ENCODE results near the gene AKR1B15.
A peak's percentile ranks its signal among the peaks of the same experiment; 100 is the strongest.
"Not testable (repeated sequence)": the region's sequence is repeated elsewhere in the genome, so short reads cannot be mapped to it uniquely, and the experiment has no call there.

The AKR1B15 gene

DNA sequence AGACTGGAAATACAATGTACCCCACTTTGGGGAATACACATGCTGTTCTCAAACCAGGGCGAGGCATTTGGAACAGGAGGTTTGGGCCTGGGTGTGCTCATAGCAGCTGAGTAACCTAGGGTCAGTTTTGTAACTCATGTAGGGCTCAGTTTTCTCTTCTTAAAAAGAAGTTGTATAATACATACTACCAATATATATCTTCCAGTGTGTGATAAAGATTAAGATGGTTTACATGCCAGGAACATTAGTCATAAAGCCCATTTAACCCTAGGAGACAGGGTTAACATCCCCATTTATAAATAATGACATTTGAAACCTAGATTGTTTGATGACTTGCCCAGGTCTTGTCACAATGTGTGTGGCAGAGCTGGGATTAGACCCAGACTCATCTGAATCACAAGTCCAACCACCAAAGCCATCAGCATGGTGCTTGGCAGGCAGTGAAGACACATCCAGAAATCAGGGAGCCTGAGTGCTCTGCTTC lies 15.6 kb upstream of the AKR1B15 start:
- no peak for DNase-seq

DNA sequence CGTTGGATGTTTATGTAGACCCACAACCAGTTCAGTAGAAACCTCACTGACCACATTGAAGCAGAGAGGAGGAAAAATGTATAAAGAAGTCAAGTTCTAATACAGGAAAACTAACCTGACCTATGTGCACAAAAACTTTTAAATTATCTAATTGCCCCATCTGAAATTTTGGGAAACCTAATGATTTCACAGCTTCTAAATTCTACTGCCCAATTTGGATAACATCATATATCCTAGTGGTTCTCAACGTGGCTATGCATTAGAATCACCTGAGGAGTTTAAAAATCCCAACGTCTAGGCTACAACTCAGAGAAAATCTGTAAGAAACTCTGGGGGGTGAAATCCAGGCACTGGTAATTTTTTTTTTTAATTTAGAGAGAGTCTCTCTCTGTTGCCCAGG lies 14.3 kb upstream of the AKR1B15 start:
- no peak for DNase-seq

DNA sequence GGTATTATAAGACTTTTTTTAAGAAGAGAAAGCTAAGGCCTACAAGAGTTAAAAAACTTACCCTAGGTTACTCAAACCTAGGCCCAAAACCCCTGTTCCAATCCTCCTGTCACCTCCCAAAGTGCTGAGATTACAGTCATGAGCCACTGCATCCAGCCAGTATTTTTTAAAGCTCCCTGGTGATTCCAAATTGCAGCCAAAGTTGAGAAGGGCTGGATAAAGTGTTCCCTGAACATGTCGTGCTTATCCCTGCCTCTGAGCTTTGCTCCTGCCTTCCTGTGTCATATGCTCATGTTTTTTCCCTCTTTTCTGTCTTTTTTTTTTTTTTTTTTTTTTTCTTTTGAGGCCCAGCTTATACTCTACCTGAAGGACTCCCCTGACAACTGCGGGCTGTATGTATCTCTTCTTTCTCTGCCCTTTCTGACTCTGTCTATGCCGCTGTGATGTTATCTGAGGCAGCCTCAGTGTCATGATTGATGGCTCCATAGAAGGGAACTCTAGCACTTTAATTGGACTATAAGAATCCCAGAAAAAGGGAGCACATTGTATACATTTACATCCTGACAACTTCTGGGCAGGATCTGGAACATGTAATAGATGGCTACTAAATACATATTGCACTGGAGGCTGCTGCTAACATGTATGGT lies 13.5 kb upstream of the AKR1B15 start:
- DNase-seq: no peak

DNA sequence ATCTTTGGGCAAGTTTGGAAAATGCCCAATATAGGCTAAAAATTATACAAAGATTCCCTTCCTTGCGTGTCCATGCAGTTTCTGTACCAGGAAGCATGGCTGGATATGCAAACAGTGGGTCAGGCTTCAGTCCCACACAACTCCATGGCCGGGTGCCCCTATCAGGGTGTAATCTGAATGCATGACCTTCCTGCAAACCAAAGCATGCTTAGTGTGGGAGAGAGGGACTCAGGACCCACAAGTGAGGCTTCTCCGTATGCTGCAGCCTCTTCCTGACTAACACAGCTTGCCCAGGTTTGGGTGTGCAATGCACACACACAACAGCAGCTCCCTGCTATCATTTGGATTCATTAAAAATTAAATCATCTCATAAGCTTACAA lies 13.0 kb upstream of the AKR1B15 start:
- no peak for DNase-seq

DNA sequence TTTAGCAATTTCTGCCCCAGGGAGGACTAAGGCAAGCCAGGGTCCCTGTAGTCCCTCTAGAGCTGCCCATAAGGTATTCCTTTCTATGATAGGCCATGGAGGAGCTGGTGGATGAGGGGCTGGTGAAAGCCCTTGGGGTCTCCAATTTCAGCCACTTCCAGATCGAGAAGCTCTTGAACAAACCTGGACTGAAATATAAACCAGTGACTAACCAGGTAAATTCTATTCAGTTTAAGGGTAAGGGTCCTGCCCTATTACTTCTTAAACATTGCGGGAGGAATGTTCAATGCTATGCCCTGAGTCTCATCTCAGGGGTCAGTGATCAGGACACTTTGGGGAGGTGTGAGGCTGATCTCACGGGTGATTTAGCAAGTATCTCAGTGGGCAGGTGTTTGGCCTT lies 12.4 kb upstream of the AKR1B15 start:
- DNase-seq: not testable (repeated sequence)

DNA sequence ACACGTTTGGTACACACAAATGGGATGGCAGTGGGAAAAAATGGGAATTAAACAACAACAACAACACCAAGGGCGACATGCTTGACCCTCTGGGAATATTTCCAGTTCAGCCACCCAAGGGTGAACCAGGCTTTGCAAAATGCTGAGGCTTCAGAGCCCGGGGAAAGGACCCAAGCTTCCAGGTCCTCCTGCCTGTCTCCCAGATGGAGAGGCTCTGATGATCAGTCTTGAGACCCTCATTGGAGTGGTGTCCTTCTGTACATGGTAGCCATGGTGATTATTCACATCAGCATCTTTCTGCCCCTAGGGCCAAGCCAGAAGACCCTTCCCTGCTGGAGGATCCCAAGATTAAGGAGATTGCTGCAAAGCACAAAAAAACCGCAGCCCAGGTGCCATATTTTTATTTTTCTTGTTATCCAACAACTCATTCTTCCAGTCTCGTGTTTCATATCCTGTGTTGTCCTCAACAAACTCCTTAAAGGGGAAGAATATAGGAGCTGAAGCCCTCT lies 11.6 kb upstream of the AKR1B15 start:
- DNase-seq: not testable (repeated sequence)

DNA sequence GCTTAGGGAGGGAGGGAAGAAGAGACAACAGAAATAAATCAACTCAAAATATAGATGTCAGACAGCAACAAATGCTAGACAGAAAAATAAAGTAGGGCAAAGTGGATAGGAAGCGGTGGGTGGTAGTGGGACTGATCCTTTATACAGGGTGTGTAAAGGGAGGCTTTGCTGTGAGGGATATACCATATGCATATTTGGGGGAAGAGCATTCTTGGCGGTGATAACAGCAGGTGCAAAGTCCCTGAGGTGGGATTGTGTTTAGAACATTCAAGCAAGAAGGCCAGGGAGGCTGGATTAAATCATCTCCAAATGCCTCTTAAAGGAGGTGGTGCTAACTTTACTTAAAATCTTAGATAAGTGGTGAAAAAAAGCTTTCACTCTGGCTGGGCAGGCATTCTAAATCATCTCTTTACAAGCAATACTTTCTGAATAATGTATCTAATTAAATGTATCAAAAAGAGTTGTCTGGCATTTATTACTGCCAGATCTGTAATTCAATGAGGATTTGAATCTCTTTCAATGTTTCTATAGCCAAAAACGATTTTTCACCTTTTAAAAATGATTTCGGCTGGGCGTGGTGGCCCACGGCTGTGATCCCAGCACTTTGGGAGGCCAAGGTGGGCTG lies 9.4 kb upstream of the AKR1B15 start:
- no peak for DNase-seq

DNA sequence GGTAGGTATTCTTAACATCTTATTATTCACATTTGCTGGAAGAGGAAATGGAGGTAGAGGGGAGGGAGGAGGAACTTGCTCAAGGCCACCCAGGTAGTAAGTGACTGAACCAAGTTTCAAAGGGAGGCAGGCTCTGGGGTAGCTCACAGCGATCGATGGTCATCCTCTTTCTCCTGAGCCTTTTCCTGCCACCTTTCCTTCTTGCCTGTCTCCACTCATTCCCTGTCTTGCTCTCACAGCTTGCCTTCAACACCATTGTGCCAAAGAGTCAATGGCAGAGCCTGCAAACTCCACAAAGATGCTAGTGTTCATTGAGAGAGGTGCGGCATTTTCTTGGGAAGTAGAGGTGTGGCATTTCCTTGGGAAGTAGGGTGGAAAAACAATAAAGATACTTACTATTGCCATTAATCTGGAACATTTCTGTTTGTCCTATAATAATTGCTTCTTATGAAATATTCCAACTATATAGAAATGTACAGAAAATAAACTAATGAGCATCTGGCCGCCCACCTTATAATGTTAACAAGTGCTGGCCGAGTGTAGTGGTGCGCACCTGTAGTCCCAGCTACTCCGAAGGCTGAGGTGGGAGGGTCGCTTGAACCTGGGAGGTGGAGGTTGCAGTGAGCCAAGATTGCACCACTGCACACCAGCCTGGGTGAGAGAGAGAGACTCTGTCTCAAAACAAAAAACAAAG lies 7.3 kb upstream of the AKR1B15 start:
- DNase-seq: not testable (repeated sequence)

DNA sequence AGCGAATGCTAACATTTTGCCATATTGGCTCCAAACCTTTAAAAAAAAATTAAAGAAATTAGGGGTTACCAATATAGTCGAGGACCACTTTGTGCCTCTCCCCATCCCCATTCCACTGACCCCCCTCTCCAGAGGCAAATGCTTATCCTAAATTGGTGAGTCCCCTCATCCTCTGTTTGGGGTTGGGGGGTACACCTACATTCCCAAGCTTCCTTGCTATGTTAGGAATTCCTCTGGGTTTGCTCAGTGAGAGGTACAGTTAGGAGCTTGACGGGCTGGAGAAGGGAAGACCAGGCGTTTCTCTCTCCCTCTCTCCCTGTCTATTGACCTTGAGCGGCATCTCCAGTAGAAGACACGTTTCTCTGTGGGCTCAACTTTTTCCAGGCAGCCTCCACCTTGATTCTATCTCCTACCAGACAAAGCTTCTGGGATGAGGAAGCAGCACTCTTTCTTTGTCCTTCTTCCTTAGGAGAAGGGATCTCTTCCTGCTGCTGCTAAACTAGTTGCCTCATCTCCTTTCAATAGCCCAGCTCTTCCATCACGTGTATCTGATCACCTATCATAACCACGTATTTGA lies 6.6 kb upstream of the AKR1B15 start:
- DNase-seq: no peak

DNA sequence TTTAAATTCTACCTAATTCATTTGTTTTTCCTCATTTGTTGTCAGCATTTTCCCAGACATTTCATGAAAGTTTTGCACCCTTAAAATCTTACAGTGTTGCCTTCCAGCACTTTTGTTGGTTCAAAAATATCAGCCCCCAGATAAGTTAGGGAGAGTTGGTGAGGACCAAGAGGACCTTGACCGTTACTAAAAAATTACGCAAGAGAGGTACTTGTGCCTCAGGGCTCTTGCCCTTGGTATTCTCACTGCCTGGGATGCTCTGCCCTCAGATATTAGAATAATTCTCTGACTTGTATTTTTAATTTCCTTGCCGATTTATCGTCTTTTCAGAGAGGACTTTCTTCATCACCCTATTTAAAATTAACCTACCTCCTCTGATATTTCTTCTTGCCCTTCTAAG lies 3.5 kb upstream of the AKR1B15 start:
- DNase-seq: no peak

DNA sequence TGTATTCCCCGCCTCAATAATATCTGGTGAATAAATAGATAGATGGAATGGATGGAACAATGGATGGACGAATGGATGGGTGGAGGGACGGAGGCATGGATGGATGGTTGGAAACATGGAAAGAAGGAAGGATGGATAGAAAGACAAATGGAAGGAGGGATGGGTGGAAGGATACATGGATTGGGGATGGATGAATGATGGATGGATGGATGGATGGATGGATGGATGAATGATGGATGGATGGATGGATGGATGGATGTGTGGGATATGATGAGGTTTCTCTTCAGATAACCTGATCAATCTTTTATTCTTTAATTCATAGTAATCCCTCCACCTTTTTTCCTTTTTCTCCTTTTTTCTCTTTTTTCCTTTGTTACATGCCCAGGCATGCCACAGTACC lies 3.0 kb upstream of the AKR1B15 start:
- no peak for DNase-seq

DNA sequence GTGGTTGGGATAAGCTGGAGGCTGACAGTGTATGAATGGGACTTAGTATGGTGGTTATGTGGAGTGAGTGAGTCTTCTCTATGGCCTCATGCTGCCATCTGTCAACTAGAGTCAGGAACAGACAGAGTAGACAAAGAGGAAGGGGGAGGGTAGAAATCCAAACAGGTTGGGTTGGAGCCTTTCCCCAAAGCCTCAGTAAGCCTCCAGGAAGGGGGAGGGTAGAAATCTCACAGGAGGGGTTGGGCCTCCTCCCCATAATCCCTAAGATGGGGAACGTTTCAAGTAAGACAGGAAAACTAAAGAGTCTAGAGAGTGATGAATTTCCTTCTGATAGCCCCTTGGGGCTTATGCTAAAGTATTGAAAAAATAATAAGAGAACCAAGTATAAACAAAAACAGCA lies 2.0 kb upstream of the AKR1B15 start:
- no peak for DNase-seq

DNA sequence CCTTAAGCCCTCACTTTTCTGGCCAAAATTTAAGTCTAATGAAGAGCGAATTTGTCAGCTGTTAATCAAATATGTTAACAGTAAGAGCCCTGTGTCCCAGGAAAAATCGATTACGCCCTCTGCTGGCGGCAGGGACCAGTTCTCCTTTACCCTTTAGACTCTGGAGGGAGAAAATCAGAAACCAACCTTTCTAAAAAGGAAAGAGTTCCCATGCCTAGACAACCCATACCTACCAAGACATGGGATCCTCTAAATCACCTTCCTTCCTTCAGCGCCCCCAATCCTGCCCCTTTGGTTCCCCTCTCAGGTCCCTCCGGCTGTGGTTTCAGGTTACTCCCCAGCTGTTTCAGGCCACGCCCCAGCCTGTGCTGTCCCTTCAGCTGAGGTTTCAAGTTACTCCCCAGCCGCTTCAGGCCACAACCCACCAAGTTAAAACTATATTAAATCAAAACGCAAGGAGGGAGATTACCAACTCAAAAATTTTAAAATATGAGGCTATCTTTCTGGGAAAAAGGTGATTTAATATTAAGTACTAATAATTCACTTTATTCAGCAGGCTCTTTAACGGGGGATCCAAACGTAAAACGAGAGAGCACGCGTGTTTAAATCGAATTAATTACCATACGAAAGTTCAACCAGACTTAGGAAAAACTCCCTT lies 1.4 kb upstream of the AKR1B15 start:
- peak; percentile 36 for DNase-seq

DNA sequence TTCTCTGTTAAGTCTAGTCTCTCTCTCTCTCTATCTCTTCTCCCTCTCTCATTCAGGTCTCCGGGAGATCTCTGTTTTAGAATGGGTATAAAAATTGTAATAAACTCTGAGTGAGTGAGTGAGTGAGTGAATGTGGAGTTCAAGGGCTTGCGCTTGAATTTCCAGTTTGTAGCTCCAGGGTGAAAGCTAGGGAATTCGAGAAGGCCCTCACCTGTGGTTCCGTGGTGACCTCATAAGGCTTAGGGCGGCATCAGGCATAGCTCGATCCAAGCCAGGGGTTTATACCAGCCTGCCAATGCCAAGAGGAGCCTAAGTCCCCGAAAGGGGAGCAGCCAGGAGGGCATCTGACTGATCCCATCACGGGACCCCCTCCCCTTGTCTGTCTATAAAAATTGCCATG lies 456 bp downstream of the AKR1B15 start:
- DNase-seq: no peak

DNA sequence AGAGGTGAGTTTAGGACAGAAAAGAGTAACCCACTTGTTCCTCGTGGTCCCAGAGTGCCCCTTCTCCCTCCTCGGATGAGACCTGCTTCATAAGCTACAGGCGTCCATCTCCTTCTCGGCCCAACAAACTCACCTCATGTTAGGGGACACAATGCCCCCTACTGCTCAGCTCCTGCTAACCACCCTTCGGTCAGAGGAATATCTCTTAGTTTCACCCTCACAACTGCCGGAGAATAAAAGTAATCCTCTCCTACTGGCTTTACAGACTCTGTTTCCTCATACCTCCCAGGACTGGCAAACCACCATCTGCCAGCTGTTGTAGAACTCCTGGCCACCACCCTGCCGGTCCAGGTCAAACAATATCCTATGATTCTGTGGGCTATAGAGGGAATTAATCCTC lies 3.2 kb downstream of the AKR1B15 start:
- no peak for DNase-seq

DNA sequence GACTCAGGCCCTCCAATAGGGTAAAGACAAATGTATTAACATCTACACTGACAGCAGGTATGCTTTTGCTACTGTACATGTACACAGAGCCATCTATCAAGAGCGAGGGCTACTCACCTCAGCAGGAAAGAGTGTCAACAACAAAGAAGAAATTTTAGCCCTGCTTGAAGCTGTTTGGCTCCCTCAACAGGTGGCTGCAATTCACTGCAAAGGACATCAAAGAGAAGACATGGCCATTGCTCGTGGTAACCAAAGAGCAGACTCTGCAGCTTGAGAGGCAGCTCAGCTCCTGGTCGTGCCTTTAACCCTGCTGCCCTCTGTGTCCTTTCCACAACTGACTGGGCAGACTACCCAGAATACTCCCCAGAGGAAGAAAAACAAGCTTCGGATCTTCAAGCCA lies 5.1 kb downstream of the AKR1B15 start:
- no peak for DNase-seq

DNA sequence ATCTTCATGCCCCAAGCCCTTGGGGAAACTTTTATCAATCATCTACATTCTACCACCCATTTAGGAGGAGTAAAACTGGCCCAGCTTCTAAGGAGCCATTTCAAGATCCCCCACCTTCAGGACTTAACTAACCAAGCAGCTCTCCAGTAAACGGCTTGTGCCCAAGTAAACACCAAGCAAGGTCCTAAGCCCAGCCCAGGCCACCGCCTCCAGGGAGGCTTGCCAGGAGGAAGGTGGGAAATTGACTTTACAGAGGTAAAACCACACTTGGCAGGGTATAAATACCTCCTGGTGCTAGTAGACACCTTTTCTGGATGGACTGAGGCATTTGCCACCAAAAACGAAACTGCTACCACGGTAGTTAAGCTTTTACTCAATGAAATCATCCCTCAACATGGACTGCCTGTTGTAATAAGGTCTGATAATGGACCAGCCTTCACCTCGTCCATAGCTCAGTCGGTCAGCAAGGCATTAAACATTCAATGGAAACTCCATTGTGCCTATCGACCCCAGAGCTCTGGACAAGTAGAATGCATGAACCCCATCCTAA lies 5.6 kb downstream of the AKR1B15 start:
- DNase-seq: no peak

DNA sequence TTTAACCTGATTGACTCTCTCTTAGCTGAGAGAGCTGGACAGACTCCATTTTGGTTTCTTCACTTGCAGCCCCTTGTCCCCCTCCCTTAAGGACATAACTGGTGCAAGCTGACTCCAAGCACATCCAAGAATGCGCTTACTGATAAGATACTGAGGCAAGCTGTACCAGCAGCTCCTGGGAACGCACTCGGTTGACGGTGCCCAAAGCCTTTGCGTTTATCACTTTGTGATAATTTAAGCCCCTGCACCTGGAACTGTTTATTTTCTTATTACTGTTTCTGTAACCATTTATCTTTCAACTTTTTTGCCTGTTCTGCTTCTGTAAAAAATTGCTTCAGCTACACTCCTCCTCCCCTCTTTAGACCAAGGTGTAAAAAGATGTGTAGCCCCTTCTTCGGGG lies 8.5 kb downstream of the AKR1B15 start:
- DNase-seq: no peak

DNA sequence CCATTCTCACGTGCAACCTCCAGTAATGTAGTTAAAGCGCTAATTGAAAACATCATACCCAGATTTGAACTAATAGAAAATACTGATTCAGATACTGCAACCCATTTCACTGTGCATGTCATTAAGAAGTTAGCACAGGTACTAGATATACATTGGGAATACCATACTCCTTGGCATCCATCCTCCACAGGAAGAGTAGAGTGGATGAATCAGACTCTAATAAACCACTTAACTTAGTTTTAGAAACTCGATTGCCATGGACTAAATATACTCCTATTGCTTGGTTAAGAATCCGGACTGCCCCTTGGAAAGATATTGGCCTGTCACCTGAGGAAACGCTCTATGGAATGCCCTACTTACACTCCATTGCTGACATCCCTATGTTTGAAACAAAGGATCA lies 9.5 kb downstream of the AKR1B15 start:
- no peak for DNase-seq

DNA sequence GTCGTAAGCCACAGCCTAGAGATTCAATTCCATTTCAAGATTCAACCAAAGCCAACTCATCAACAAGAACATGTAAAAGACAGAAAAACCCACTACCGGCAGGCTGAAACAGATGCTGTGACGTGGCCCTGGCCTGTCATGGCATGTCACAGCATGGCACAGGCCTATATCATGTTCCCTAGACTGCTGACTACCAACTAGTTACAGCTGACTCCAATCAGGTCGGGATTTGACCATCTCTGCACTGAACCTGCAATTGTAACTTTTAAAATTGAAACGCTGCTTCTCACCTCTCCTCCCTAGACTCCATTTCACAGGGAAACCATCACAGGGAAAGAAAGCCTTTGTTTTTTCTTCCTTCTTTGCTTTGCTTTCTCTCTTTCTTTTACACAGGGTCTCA lies 12.7 kb downstream of the AKR1B15 start:
- not testable (repeated sequence) for DNase-seq

DNA sequence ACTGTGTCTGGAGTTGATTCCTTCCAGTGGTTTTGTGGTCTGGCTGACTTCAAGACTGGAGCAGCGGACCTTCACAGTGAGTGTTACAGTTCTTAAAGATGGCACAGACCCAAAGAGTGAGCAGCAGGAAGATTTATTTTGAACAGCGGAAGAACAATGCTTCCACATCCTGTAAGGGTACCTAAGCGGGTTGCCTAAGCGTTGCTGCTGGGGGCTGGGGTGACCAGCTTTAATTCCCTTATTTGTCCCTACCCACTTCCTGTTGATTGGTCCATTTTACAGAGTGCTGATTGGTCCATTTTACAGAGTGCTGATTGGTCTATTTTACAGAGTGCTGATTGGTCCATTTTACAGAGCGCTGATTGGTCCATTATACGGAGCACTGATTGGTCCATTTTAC lies 13.2 kb downstream of the AKR1B15 start:
- DNase-seq: peak; percentile 20

DNA sequence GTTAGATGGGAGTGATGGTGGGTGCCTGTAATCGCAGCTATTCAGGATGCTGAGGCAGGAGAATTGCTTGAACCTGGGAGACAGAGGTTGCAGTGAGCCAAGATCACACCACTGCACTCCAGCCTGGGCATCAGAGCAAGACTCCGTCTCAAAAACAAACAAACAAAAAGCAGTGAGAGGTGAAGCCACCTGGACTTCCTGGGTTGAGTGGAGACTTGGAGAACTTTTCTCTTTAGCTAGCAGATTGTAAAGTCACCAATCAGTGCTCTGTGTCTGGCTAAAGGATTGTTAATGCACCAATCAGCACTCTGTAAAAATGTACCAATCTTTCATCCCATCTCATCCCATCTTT lies 14.5 kb downstream of the AKR1B15 start:
- not testable (repeated sequence) for DNase-seq

DNA sequence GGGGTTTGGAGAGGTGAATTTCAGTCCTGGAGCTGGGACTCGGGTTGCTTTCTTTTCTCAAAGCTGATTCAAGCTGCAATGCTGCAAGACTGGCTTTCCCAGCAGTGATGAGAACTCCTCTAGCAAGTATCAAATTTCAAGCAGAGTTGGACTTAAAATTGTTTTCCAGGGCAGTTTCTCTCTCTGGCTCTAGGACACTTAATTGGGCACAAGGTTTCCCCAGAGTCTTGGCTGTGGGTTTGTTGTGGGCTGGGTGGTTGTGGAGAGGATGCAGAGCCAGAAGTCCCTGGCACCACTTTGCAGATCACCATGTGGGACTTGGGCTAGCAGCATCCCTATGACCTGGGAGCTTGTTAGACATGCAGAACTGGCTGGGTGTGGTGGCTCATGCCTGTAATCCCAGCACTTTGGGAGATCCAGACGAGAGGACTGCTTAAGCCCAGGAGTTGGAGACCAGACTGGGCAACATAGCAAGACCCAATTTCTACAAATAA lies 16.8 kb downstream of the AKR1B15 start:
- DNase-seq: no peak
